Measurements from ENCODE around the gene CRY1. TPM values are rescaled to one million over a fixed set of nuclear protein-coding genes. Genes with fewer than 3 reads are reported as not detected.

The CRY1 gene
- total and polyA plus RNA-seq, 9 of the 15 experiments (the other 6 are each of a cell fraction or from before 2014, with no cell fraction given), result 8.7 to 33.3 (median 25.2) TPM

- no peak for TF ChIP-seq SP2 (IDR thresholded peaks at IDR 0.05; ENCODE audit: extremely low read depth, low read depth, low read length, poor library complexity, severe bottlenecking)
- no peak for TF ChIP-seq YBX1 (IDR thresholded peaks at IDR 0.05)
- TF ChIP-seq REST (IDR thresholded peaks at IDR 0.05; ENCODE audit: borderline replicate concordance), result no peak
- TF ChIP-seq REST (CRISPR knock-in tag; IDR thresholded peaks at IDR 0.05; ENCODE audit: low read depth), result no peak
- TF ChIP-seq ZNF717 (CRISPR knock-in tag; IDR thresholded peaks at IDR 0.05), result no peak
- no peak for TF ChIP-seq MEIS2 (IDR thresholded peaks at IDR 0.05; ENCODE audit: partially characterized antibody)
- TF ChIP-seq ZNF436 (CRISPR knock-in tag; IDR thresholded peaks at IDR 0.05), result no peak
- TF ChIP-seq CREM (IDR thresholded peaks at IDR 0.05; ENCODE audit: low read depth), result no peak
Observed at GRCh38 chr12:107080299-107080698, 13.1 kb downstream of the CRY1 start (continued).

All from K562 (cell line).